ENCODE data around the gene RUNX2.

The RUNX2 gene

GRCh38 chr6:45505470-45505869, 177.3 kb downstream of the RUNX2 start:
- in situ Hi-C loops (cut with MboI; ENCODE audit: low sequenced_read_pairs) = no loop called here

- in situ Hi-C loops (cut with MboI; ENCODE audit: low sequenced_read_pairs) = no loop called here
Measured at GRCh38 chr6:45507186-45507585, 179.1 kb downstream of the RUNX2 start.

- in situ Hi-C loops (cut with MboI; ENCODE audit: low sequenced_read_pairs) = no loop called here
Measured at GRCh38 chr6:45509426-45509825, 181.3 kb downstream of the RUNX2 start.

- in situ Hi-C loops (cut with MboI; ENCODE audit: low sequenced_read_pairs) = no loop called here
Measured at GRCh38 chr6:45512717-45513116, 184.6 kb downstream of the RUNX2 start.

GRCh38 chr6:45513213-45513618, 185.1 kb downstream of the RUNX2 start:
- in situ Hi-C loops (cut with MboI; ENCODE audit: low sequenced_read_pairs) = no loop called here

- in situ Hi-C loops (cut with MboI; ENCODE audit: low sequenced_read_pairs) = no loop called here
Measured at GRCh38 chr6:45513843-45514242, 185.7 kb downstream of the RUNX2 start.

- in situ Hi-C loops (cut with MboI; ENCODE audit: low sequenced_read_pairs) = no loop called here
Measured at GRCh38 chr6:45514454-45515230, 186.5 kb downstream of the RUNX2 start.

GRCh38 chr6:45518013-45518720, 190.0 kb downstream of the RUNX2 start:
- in situ Hi-C loops (cut with MboI; ENCODE audit: low sequenced_read_pairs) = no loop called here

GRCh38 chr6:45521226-45521625, 193.1 kb downstream of the RUNX2 start:
- in situ Hi-C loops (cut with MboI; ENCODE audit: low sequenced_read_pairs) = no loop called here

- in situ Hi-C loops (cut with MboI; ENCODE audit: low sequenced_read_pairs) = no loop called here
Measured at GRCh38 chr6:45522486-45522885, 194.4 kb downstream of the RUNX2 start.

GRCh38 chr6:45527210-45527609, 199.1 kb downstream of the RUNX2 start:
- in situ Hi-C loops (cut with MboI; ENCODE audit: low sequenced_read_pairs) = no loop called here

- in situ Hi-C loops (cut with MboI; ENCODE audit: low sequenced_read_pairs) = no loop called here
Measured at GRCh38 chr6:45531999-45532595, 204.0 kb downstream of the RUNX2 start.

GRCh38 chr6:45532721-45533210, 204.6 kb downstream of the RUNX2 start:
- in situ Hi-C loops (cut with MboI; ENCODE audit: low sequenced_read_pairs) = no loop called here

GRCh38 chr6:45533386-45533785, 205.3 kb downstream of the RUNX2 start:
- in situ Hi-C loops (cut with MboI; ENCODE audit: low sequenced_read_pairs) = no loop called here

GRCh38 chr6:45535933-45536332, 207.8 kb downstream of the RUNX2 start:
- in situ Hi-C loops (cut with MboI; ENCODE audit: low sequenced_read_pairs) = no loop called here

- in situ Hi-C loops (cut with MboI; ENCODE audit: low sequenced_read_pairs) = no loop called here
Measured at GRCh38 chr6:45537539-45537938, 209.4 kb downstream of the RUNX2 start.

- in situ Hi-C loops (cut with MboI; ENCODE audit: low sequenced_read_pairs) = no loop called here
Measured at GRCh38 chr6:45538641-45539547, 210.8 kb downstream of the RUNX2 start.

- in situ Hi-C loops (cut with MboI; ENCODE audit: low sequenced_read_pairs) = no loop called here
Measured at GRCh38 chr6:45540375-45540920, 212.3 kb downstream of the RUNX2 start.

- in situ Hi-C loops (cut with MboI; ENCODE audit: low sequenced_read_pairs) = no loop called here
Measured at GRCh38 chr6:45541934-45542333, 213.8 kb downstream of the RUNX2 start.

Measured in HL-60/S4 treated with retinoic acid at 250 ng/mL for 4 days and 3 days (cell line).